ENCODE measurements around the gene AGPAT4. TPM values are rescaled to one million over a fixed set of nuclear protein-coding genes. Genes with fewer than 3 reads are reported as not detected.

Gene AGPAT4
- total RNA-seq, 1 experiment from 2014 or later: 5.8 TPM

DNA sequence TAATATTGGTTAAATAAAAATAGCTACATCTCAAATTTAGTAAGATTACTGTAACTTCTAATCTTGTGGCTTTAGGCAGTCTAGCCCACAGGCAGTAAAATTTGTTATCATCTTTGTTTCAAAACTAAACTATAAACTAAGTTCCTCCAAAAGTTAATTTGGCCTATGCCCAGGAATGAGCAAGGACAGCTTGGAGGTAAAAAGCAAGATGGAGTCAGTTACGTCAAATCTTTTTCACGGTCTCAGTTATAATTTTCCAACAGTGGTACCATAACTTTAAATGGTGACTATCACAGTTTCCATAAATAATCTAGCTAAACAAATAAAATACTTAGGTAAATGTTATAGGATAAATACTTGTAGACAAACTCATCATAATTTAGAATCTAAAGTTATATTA, 63.0 kb downstream of the AGPAT4 start:
- no peak for DNase-seq
- Histone ChIP-seq H3K27me3 (no peaks in the 10 kb centered on the region), H3K4me3 (no peak overlapping the region), H3K9me3 (peaks cover 23% of the 10 kb centered on the region), H3K36me3 (peaks cover 2% of the 10 kb centered on the region; the same call in 1 of the 2 replicates)

DNA sequence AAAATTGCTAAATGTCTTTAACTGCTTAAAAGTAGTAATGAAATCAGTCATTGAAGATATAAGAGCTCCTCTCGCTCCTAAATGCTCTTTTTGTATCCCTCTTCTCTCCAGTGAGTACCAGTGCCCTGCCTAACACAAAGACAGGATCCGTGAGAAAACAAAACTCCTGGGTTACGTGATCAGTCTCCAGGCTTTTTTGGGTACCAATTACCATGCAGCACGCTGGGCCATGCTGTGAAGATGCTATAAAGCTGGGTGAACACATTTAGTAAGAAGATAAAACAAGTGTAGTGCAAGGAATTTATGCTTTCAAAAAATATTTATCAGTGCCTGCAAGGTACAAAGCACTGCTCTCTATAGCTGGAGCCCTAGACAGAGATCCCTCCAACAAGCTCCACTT, 66.7 kb downstream of the AGPAT4 start:
- Histone ChIP-seq H3K4me3 (no peak overlapping the region), H3K27me3 (no peaks in the 10 kb centered on the region), H3K9me3 (peaks cover 15% of the 10 kb centered on the region), H3K36me3 (no peaks in the 10 kb centered on the region)
- DNase-seq: no peak

- H3K9me3 ChIP-seq: no peaks in the 10 kb centered on the region
- no peaks in the 10 kb centered on the region for H3K27me3 ChIP-seq
- H3K4me3 ChIP-seq: no peak overlapping the region
- no peaks in the 10 kb centered on the region for H3K36me3 ChIP-seq
- DNase-seq: peak; percentile 17
These were observed 68.8 kb downstream of the AGPAT4 start for GRCh38 chr6:161204866-161205557.

DNA sequence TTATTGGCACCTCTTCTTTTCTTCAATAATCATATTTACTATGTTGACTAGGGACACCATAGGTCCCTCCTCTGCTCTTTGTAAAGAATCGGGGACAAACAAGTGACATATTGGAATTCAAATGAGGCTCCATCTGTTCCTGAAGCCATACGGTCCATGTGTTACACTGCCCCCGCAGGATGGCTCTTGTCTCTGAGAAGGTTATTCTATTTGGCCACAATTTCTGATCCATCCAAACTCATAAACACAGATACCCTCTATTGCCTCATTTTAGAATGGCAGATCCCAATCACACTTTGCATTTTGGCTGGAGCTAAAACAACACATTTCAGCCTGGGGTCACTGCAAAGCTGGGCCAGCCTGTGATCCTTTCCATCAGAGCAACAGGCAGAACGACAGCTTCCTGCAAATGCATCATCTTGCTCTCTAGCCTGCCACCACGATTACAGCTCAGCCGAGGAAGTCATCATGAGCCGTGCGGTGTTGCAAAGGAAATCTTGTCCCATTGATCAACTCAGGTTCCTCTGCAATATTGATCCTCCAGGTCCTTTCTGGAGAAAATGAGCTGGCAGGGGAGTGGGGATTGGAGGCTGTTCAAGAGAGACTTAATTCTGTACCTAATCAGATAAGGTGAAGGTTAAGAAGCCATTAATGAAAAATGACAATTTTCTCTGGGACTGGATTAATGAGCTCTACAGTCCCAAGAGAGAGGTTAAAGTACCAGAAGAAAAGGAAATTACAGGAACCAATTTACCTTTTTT, 73.1 kb downstream of the AGPAT4 start:
- no peak for DNase-seq
- no peaks in the 10 kb centered on the region for H3K27me3 ChIP-seq
- H3K9me3 ChIP-seq: no peaks in the 10 kb centered on the region
- no peaks in the 10 kb centered on the region for H3K36me3 ChIP-seq
- H3K4me3 ChIP-seq: no peak overlapping the region

- DNase-seq: no peak
These were observed 74.0 kb downstream of the AGPAT4 start for GRCh38 chr6:161199850-161200249.

DNA sequence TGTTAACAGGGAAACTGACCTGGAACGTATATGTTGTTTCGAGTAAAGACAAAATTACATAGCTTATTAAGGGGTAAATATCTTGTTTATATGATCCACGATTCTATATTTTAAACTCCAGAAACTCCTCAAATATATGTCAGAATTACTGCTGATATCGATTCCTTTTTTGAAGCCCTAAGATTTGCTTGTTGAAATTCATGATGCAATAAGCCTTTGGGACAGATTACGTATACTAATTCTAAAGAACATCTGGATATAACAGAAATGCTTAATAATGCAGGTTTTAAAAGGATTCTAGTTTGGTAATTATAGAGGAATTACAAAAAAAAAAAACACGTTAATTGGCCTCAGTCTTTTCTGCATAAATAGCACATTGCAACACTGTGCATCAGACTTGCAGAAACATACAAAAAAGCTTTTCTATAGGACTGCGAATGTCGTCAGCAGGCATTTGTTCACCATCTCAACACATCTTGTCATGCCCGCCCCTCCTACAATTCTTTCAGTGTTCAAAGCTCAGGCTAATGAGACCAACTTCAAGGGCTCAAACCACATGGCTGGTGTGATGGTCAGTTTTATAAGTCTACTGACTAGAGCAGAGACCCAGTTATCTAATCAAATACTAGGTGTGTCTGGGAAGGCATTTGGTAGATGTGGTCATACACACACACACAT, 74.9 kb downstream of the AGPAT4 start:
- Histone ChIP-seq H3K4me3 (no peak overlapping the region), H3K27me3 (no peaks in the 10 kb centered on the region), H3K9me3 (no peaks in the 10 kb centered on the region), H3K36me3 (no peaks in the 10 kb centered on the region)
- no peak for DNase-seq

More at GRCh38 chr6:161199850-161200249, 74.0 kb downstream of the AGPAT4 start:
- Histone ChIP-seq H3K27me3 (no peaks in the 10 kb centered on the region), H3K4me3 (no peak overlapping the region), H3K9me3 (no peaks in the 10 kb centered on the region), H3K36me3 (no peaks in the 10 kb centered on the region)

- Histone ChIP-seq H3K9me3 (no peaks in the 10 kb centered on the region), H3K4me3 (no peak overlapping the region), H3K36me3 (no peaks in the 10 kb centered on the region), H3K27me3 (no peaks in the 10 kb centered on the region)
- peak; percentile 13 for DNase-seq
These were observed 75.7 kb downstream of the AGPAT4 start for GRCh38 chr6:161198176-161198575.

DNA sequence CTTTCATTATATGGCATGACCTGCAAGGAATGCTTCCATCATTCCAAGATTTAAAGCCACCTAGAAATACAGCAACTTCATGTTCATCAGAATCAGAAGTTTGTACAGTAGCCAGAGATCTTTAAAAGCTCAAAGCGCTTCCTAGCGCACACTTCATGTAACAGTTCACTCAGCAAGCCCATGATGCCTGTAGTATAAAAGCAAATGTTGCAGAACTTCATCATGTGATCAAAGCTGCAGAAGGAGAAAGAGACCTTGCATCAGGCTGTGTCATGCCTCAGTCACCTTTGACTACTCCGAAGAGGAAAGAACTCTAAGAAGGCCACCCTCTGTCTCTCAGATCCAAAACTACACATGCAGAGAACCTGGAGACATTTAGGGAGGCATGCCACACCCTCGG, 78.5 kb downstream of the AGPAT4 start:
- no peaks in the 10 kb centered on the region for H3K9me3 ChIP-seq
- no peak for DNase-seq
- H3K36me3 ChIP-seq: no peaks in the 10 kb centered on the region
- H3K27me3 ChIP-seq: no peaks in the 10 kb centered on the region
- H3K4me3 ChIP-seq: no peak overlapping the region

- H3K36me3 ChIP-seq: no peaks in the 10 kb centered on the region
- H3K4me3 ChIP-seq: no peak overlapping the region
- no peaks in the 10 kb centered on the region for H3K9me3 ChIP-seq
- H3K27me3 ChIP-seq: no peaks in the 10 kb centered on the region
- DNase-seq: no peak
These were observed 79.5 kb downstream of the AGPAT4 start for GRCh38 chr6:161194374-161194773.

- Histone ChIP-seq H3K9me3 (no peaks in the 10 kb centered on the region), H3K27me3 (no peaks in the 10 kb centered on the region), H3K4me3 (no peak overlapping the region), H3K36me3 (no peaks in the 10 kb centered on the region)
- DNase-seq: no peak
These were observed 81.0 kb downstream of the AGPAT4 start for GRCh38 chr6:161192636-161193411.

DNA sequence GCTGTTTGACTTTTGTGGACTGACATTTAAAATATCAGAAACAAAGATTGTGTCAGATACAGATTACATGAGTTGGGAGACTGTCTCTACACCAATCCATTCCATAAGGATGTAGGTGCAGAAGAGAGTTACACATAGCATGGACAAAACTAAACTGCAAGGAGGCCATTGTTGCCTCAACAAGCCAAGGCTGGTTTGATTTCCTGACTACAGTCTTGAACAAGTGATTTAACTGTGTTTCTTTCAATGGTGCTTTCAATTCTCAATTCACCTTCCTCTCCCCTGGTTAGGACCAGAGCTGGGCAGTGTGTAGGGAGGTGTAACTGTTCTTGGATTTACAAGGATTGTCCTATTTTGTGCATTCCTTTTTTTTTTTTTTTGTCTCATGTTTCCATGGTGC, 82.2 kb downstream of the AGPAT4 start:
- no peak for DNase-seq
- Histone ChIP-seq H3K27me3 (no peaks in the 10 kb centered on the region), H3K9me3 (no peaks in the 10 kb centered on the region), H3K4me3 (no peak overlapping the region), H3K36me3 (no peaks in the 10 kb centered on the region)

DNA sequence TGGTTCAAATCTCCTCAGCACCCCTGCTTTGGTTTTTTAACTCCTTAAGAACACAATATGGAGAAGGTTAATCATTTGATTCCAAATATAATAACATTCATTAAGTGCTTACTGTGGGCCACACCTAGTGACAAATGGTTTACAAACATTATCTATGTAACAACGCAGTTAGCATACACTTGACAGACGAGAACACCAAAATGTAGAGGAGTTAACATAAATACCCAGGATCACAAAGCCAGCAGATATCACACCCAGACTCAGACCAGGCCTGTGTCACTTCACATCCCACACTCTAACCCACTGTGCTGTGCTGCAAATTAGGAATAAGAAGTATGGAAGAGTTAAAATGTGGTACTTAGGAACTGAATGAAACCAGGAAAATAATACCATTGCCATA, 82.9 kb downstream of the AGPAT4 start:
- DNase-seq: no peak
- Histone ChIP-seq H3K4me3 (no peak overlapping the region), H3K27me3 (no peaks in the 10 kb centered on the region), H3K9me3 (no peaks in the 10 kb centered on the region), H3K36me3 (no peaks in the 10 kb centered on the region)

DNA sequence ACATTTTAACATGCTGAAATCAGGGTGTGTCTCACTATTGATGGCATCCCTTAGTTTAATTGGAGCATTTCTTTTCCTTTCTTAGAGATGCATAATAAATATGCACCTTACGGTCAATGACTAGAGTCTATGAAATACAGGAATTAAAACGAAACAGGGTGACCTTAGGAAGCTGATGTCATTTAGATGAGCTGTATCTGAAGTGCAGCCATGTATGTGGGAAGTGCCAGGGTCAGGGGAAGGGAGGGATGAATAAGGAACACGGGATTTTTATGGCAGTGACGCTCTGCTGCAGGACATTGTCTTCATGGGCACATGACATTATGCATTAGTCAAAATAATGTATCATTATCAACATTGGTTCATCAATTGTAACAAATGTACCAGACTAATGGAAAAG, 84.0 kb downstream of the AGPAT4 start:
- Histone ChIP-seq H3K36me3 (no peaks in the 10 kb centered on the region), H3K9me3 (no peaks in the 10 kb centered on the region), H3K4me3 (no peak overlapping the region), H3K27me3 (no peaks in the 10 kb centered on the region)
- no peak for DNase-seq

GRCh38 chr6:161188547-161189465, 85.1 kb downstream of the AGPAT4 start:
- Histone ChIP-seq H3K36me3 (no peaks in the 10 kb centered on the region), H3K9me3 (no peaks in the 10 kb centered on the region), H3K27me3 (no peaks in the 10 kb centered on the region), H3K4me3 (no peak overlapping the region)
- no peak for DNase-seq

GRCh38 chr6:161186173-161186769, 87.6 kb downstream of the AGPAT4 start:
- peak; percentile 76 for DNase-seq
- Histone ChIP-seq H3K9me3 (no peaks in the 10 kb centered on the region), H3K36me3 (no peaks in the 10 kb centered on the region), H3K4me3 (no peak overlapping the region), H3K27me3 (no peaks in the 10 kb centered on the region)

DNA sequence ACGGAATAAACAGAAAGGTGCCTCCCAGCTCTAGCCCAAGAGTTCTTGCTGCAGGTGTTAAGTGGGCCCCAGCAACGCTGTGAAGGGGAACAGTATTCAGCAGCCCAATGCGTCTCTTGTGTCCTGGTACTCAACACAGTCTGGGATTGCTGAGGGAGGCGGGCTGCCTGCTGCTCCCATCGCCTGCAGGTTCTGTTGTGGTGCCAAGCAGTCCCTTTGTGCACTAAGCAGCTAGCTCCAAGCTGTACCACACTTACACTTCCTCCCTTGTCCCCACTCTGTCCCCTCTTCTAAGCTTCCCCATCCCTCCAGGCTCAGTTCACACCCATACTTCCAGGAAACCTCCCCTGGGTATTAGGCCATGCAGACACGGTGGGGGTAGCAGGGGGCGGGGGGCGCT, 92.7 kb downstream of the AGPAT4 start:
- peaks cover 4% of the 10 kb centered on the region; the same call in 1 of the 2 replicates for H3K9me3 ChIP-seq
- H3K4me3 ChIP-seq: no peak overlapping the region
- H3K27me3 ChIP-seq: no peaks in the 10 kb centered on the region
- DNase-seq: no peak
- no peaks in the 10 kb centered on the region for H3K36me3 ChIP-seq

All from MG63 (cell line).